GM21737 (cell line): ENCODE measurements around the gene RIBC1.
"Not testable (repeated sequence)": the region's sequence is repeated elsewhere in the genome, so short reads cannot be mapped to it uniquely, and the experiment has no call there.

Experiments used
- ATAC-seq: cut with Tn5 transposase; IDR thresholded peaks from one replicate; pipeline ENCODE4 v1.9.1; 2021; ENCODE audit warnings: mild to moderate bottlenecking, moderate library complexity; ENCODE audit not compliant: unreplicated experiment

RIBC1 gene

GRCh38 chrX:53435997-53436396 is 13.3 kb downstream of the RIBC1 start:
- ATAC-seq, result no peak

- ATAC-seq, result no peak
Observed at GRCh38 chrX:53437206-53437605, 14.5 kb downstream of the RIBC1 start.

GRCh38 chrX:53438174-53438831 is 15.6 kb downstream of the RIBC1 start:
- ATAC-seq, result no peak

- ATAC-seq, result no peak
Observed at GRCh38 chrX:53438832-53439230, 16.2 kb downstream of the RIBC1 start.

- ATAC-seq, result no peak
Observed at GRCh38 chrX:53440101-53440500, 17.4 kb downstream of the RIBC1 start.

GRCh38 chrX:53440621-53441517 is 18.2 kb downstream of the RIBC1 start:
- ATAC-seq, result no peak

GRCh38 chrX:53441531-53442321 is 19.1 kb downstream of the RIBC1 start:
- ATAC-seq, result peak; percentile 78

GRCh38 chrX:53442322-53442631 is 19.6 kb downstream of the RIBC1 start:
- no peak for ATAC-seq

- ATAC-seq, result no peak
Observed at GRCh38 chrX:53445977-53446376, 23.3 kb downstream of the RIBC1 start.

GRCh38 chrX:53447441-53447840 is 24.8 kb downstream of the RIBC1 start:
- no peak for ATAC-seq

- ATAC-seq, result no peak
Observed at GRCh38 chrX:53449632-53450031, 27.0 kb downstream of the RIBC1 start.

- no peak for ATAC-seq
Observed at GRCh38 chrX:53452812-53453211, 30.1 kb downstream of the RIBC1 start.

GRCh38 chrX:53456254-53456653 is 33.6 kb downstream of the RIBC1 start:
- no peak for ATAC-seq

GRCh38 chrX:53458082-53458481 is 35.4 kb downstream of the RIBC1 start:
- ATAC-seq, result no peak

- ATAC-seq, result not testable (repeated sequence)
Observed at GRCh38 chrX:53468659-53469058, 46.0 kb downstream of the RIBC1 start.

GRCh38 chrX:53471346-53471745 is 48.7 kb downstream of the RIBC1 start:
- ATAC-seq, result no peak

- ATAC-seq, result no peak
Observed at GRCh38 chrX:53474707-53475106, 52.0 kb downstream of the RIBC1 start.

GRCh38 chrX:53476371-53476770 is 53.7 kb downstream of the RIBC1 start:
- no peak for ATAC-seq

GRCh38 chrX:53479301-53479700 is 56.6 kb downstream of the RIBC1 start:
- no peak for ATAC-seq
